Endothelial cell of umbilical vein (primary cell): Measurements from ENCODE around the gene TAF1L. TPM values are rescaled to one million over a fixed set of nuclear protein-coding genes. Genes with fewer than 3 reads are reported as not detected.

ENCODE experiments used
- BruUV-seq: library from RNA; stranded (reverse); fragments of 400-500 nt; replicated peaks from 2 replicates; lab custom pipeline; 2021; lab: Mats Ljungman, UMichigan
- CTCF ChIA-PET: fragments of 300-600, 350-600 bp; sonication (Branson Sonifier 250); formaldehyde crosslinking; loops from one replicate; lab custom pipeline; 2021; ENCODE audit warnings: antibody characterized with exemption, inconsistent platforms; lab: Charles Lee
- POLR2A ChIA-PET: fragments of 300-600, 350-600 bp; sonication (Branson Sonifier 250); formaldehyde crosslinking; loops from one replicate; lab custom pipeline; 2021; ENCODE audit warnings: antibody characterized with exemption, inconsistent platforms; lab: Charles Lee
- DNase-seq: peaks from one replicate; pipeline ENCODE4 v3.0.0-alpha.2; 2011; ENCODE audit warnings: low read depth, low spot score
- FAIRE-seq: peaks from 2 replicates; lab custom pipeline; 2011; peaks lifted over from hg19 to GRCh38; lab: Jason Lieb, UNC
- H2AFZ ChIP-seq: 2 replicates; pipeline ENCODE4 v1.6.0; 2012; ENCODE audit warnings: low read depth, low read length, control low read depth, inconsistent platforms
- H3K27ac ChIP-seq: 2 replicates; pipeline ENCODE4 v1.5.1; 2011; ENCODE audit warnings: low read depth, mild to moderate bottlenecking, control low read depth, low read length, moderate library complexity; ENCODE audit not compliant: insufficient read depth
- H3K27me3 ChIP-seq, 2 experiments: 2 replicates each; pipeline versions ENCODE4 v1.6.0 to v1.6.1; 2011; ENCODE audit warnings: low read length in 2 of 2, mixed read lengths in 1 of 2; ENCODE audit not compliant: control insufficient read depth in 2 of 2, insufficient read depth in 2 of 2
- H3K36me3 ChIP-seq, 2 experiments: 2 replicates in 1 of 2; 3 replicates in 1 of 2; pipeline ENCODE4 v1.5.1; 2011; ENCODE audit warnings: low read length in 2 of 2, mild to moderate bottlenecking in 1 of 2, moderate library complexity in 1 of 2; ENCODE audit not compliant: control insufficient read depth in 2 of 2, insufficient read depth in 2 of 2; ENCODE audit errors: extremely low read depth in 1 of 2
- H3K4me1 ChIP-seq: 3 replicates; pipeline ENCODE4 v1.5.1; 2011; ENCODE audit warnings: mild to moderate bottlenecking, low read length; ENCODE audit not compliant: control insufficient read depth, insufficient read depth; ENCODE audit errors: extremely low read depth
- H3K4me2 ChIP-seq: 2 replicates; pipeline ENCODE4 v1.6.1; 2011; ENCODE audit warnings: low read length, control low read depth, mixed read lengths; ENCODE audit not compliant: insufficient read depth
- H3K4me3 ChIP-seq, 3 experiments: fragments of 200-600 bp in 1 of 3; sonication (generic), shearing (Covaris generic) in 1 of 3; replicated peaks in 1 of 3; 2 replicates each; pipeline ENCODE4 v1.5.1; 2011 to 2016; ENCODE audit warnings: control low read depth in 3 of 3, low read length in 3 of 3, mild to moderate bottlenecking in 2 of 3, inconsistent platforms in 1 of 3, low read depth in 1 of 3, moderate library complexity in 1 of 3; ENCODE audit not compliant: insufficient read depth in 1 of 3
- H3K79me2 ChIP-seq: 2 replicates; pipeline ENCODE4 v1.6.0; 2012; ENCODE audit warnings: low read length, inconsistent platforms; ENCODE audit not compliant: control insufficient read depth, insufficient read depth
- H3K9ac ChIP-seq: replicated peaks from 2 replicates; pipeline ENCODE3; 2011; ENCODE audit warnings: low read length, control low read depth; ENCODE audit not compliant: insufficient read depth; ENCODE audit errors: extremely low read depth
- H3K9me1 ChIP-seq: replicated peaks from 3 replicates; pipeline ENCODE4 v1.6.0; 2011; ENCODE audit warnings: mild to moderate bottlenecking, low read length; ENCODE audit not compliant: control insufficient read depth, insufficient read depth; ENCODE audit errors: extremely low read depth
- H3K9me3 ChIP-seq: replicated peaks from 2 replicates; pipeline ENCODE4 v1.5.1; 2012; ENCODE audit warnings: low read length, inconsistent platforms; ENCODE audit not compliant: control insufficient read depth, insufficient read depth
- H4K20me1 ChIP-seq: replicated peaks from 2 replicates; pipeline ENCODE3; 2011; ENCODE audit warnings: mild to moderate bottlenecking, low read length; ENCODE audit not compliant: control insufficient read depth, insufficient read depth; ENCODE audit errors: extremely low read depth
- EZH2 ChIP-seq: IDR thresholded peaks from 2 replicates; pipeline ENCODE4 v1.6.1; 2012; ENCODE audit warnings: borderline replicate concordance, low read depth, mild to moderate bottlenecking, moderate library complexity, low read length, inconsistent platforms; ENCODE audit not compliant: severe bottlenecking
- FOS ChIP-seq: IDR thresholded peaks from 2 replicates; pipeline ENCODE4 v1.6.1; 2011; ENCODE audit warnings: mild to moderate bottlenecking, low read length, moderate library complexity, borderline replicate concordance; ENCODE audit not compliant: insufficient read depth
- GATA2 ChIP-seq: IDR thresholded peaks from 2 replicates; pipeline ENCODE4 v1.7.0; 2011; ENCODE audit warnings: low read depth, mild to moderate bottlenecking, moderate library complexity, mixed read lengths, low read length; ENCODE audit not compliant: insufficient read length, insufficient read depth
- JUN ChIP-seq: IDR thresholded peaks from 2 replicates; pipeline ENCODE4 v1.6.1; 2011; ENCODE audit warnings: borderline replicate concordance, low read depth; ENCODE audit not compliant: insufficient read length, insufficient read depth
- MYC ChIP-seq: IDR thresholded peaks from one replicate; pipeline ENCODE4 v1.6.1; 2011; ENCODE audit warnings: mild to moderate bottlenecking, low read depth, low read length
- POLR2A ChIP-seq: IDR thresholded peaks from 2 replicates; pipeline ENCODE4 v1.6.1; 2012; ENCODE audit warnings: low read depth, mild to moderate bottlenecking, control low read depth, low read length
- POLR2AphosphoS5 ChIP-seq: IDR thresholded peaks from 2 replicates; pipeline ENCODE4 v1.6.1; 2012; ENCODE audit warnings: low read depth, mild to moderate bottlenecking, control low read depth, low read length, moderate library complexity; ENCODE audit not compliant: insufficient read depth
- dilution Hi-C: fragments of 300-500 bp; cut with MboI; formaldehyde crosslinking; loops from one replicate; pipeline ENCODE4 v1.15.0; 2019; ENCODE audit warnings: low sequenced_read_pairs; ENCODE audit not compliant: extremely low pct_ligation_motif_present
- intact Hi-C: fragments of 100-400 bp; cut with micrococcal nuclease; formaldehyde crosslinking; loops from one replicate; pipeline ENCODE4 v1.10.0; 2022
- polyA plus RNA-seq, 4 experiments: library from polyadenylated mRNA; depleted of rRNA in 3 of 4; stranded (reverse) in 3 of 4; unstranded in 1 of 4; fragments of >200 nt; gene quantifications; 2 replicates each; pipeline versions ENCODE4 v1.2.1 to v1.2.3, GENCODE V29; 2011 to 2012; ENCODE audit warnings: missing spikeins in 1 of 4
- total RNA-seq: library from RNA; stranded (reverse); gene quantifications from 2 replicates; pipeline ENCODE4 v1.2.3, GENCODE V29; 2021
- TF ChIP-seq, protein P1 (sequence below): IDR thresholded peaks from 2 replicates; pipeline ENCODE4 v1.6.1; 2011; ENCODE audit not compliant: insufficient read depth, insufficient read length
- TF ChIP-seq, protein P2 (sequence below), 2 donors: IDR thresholded peaks; 1 replicate in 1 of 2; 2 replicates in 1 of 2; pipeline ENCODE4 v1.5.1; 2011; ENCODE audit warnings: low read length in 2 of 2, mild to moderate bottlenecking in 2 of 2, moderate library complexity in 2 of 2, control low read depth in 1 of 2, inconsistent platforms in 1 of 2, low read depth in 1 of 2; ENCODE audit not compliant: insufficient read depth in 1 of 2; ENCODE audit errors: extremely low read depth in 1 of 2

The TAF1L gene
- total and polyA plus RNA-seq, 2 donors (not counting 3 experiments of a cell fraction or from before 2014, with no cell fraction given) = not detected

GRCh38 chr9:32627394-32627954, 8.0 kb downstream of the TAF1L start:
- dilution Hi-C loops = no loop called here
- no TSS peak for BruUV-seq
- no peak overlapping the region for H2AFZ ChIP-seq

More at GRCh38 chr9:32627394-32627954, 8.0 kb downstream of the TAF1L start:
- H3K4me3 ChIP-seq = no peak overlapping the region
- intact Hi-C loops = no loop called here
- H4K20me1 ChIP-seq = no peaks in the 10 kb centered on the region
- H3K9me3 ChIP-seq = no peaks in the 10 kb centered on the region
- POLR2A ChIA-PET = no interaction called here
- no peak overlapping the region for H3K4me2 ChIP-seq
- no peak overlapping the region for H3K9ac ChIP-seq
- peaks cover 0 to 5% of the 10 kb centered on the region in 2 experiments for H3K27me3 ChIP-seq
- TF ChIP-seq POLR2AphosphoS5 (no peak), POLR2A (no peak), FOS (no peak), EZH2 (no peak), JUN (no peak), MYC (no peak), GATA2 (no peak)
- TF ChIP-seq, protein P1, sequence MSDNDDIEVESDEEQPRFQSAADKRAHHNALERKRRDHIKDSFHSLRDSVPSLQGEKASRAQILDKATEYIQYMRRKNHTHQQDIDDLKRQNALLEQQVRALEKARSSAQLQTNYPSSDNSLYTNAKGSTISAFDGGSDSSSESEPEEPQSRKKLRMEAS = no peak
- TF ChIP-seq, protein P2, sequence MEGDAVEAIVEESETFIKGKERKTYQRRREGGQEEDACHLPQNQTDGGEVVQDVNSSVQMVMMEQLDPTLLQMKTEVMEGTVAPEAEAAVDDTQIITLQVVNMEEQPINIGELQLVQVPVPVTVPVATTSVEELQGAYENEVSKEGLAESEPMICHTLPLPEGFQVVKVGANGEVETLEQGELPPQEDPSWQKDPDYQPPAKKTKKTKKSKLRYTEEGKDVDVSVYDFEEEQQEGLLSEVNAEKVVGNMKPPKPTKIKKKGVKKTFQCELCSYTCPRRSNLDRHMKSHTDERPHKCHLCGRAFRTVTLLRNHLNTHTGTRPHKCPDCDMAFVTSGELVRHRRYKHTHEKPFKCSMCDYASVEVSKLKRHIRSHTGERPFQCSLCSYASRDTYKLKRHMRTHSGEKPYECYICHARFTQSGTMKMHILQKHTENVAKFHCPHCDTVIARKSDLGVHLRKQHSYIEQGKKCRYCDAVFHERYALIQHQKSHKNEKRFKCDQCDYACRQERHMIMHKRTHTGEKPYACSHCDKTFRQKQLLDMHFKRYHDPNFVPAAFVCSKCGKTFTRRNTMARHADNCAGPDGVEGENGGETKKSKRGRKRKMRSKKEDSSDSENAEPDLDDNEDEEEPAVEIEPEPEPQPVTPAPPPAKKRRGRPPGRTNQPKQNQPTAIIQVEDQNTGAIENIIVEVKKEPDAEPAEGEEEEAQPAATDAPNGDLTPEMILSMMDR (IDR thresholded peaks at IDR 0.05; ENCODE audit: extremely low read depth in 1 of 2, insufficient read depth in 1 of 2, low read depth in 1 of 2, low read length in 2 of 2) = no peak
- no peaks in the 10 kb centered on the region for H3K9me1 ChIP-seq
- no peaks in the 10 kb centered on the region for H3K4me1 ChIP-seq
- H3K79me2 ChIP-seq = no peaks in the 10 kb centered on the region
- CTCF ChIA-PET = no interaction called here
- no peak for FAIRE-seq
- H3K27ac ChIP-seq = no peak overlapping the region
- no peak for DNase-seq
- no peaks in the 10 kb centered on the region for H3K36me3 ChIP-seq
